ENCODE results near the gene XPNPEP1. TPM values are rescaled to one million over a fixed set of nuclear protein-coding genes. Genes with fewer than 3 reads are reported as not detected.

Gene XPNPEP1
- total RNA-seq, 1 donor from 2014 or later = 80.6 TPM

DNA sequence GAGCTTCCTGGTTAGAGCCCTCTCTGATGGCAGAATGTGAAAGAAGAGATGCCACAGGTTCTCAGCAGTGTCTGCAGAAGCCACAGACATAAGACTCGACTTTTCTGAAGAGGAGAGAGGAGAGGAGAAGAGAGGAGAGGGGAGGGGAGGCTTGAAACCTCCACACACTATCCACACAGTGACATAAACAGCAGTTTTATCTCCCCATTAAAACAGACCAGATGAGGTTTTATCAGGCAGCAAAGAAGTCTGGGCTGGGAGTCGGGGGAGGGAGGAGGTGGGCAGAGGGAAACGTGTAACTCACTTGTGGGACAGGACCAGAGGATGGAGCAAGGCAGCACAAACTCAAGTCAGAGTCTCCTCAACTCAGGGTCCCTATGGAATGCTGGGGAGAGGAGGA, 76.5 kb downstream of the XPNPEP1 start:
- DNase-seq (ENCODE audit: low spot score) = no peak
- Mint-ChIP-seq H3K36me3 (ENCODE audit: low read depth) (no peaks in the 10 kb centered on the region), H3K27ac (ENCODE audit: unreplicated experiment) (no peak overlapping the region), H3K4me1 (ENCODE audit: low read depth) (peaks cover 5% of the 10 kb centered on the region), H3K9me3 (ENCODE audit: low read depth) (no peaks in the 10 kb centered on the region), H3K4me3 (ENCODE audit: unreplicated experiment) (no peak overlapping the region), H3K27me3 (ENCODE audit: low read depth) (peaks cover 23% of the 10 kb centered on the region)
- TF ChIP-seq, protein P1, sequence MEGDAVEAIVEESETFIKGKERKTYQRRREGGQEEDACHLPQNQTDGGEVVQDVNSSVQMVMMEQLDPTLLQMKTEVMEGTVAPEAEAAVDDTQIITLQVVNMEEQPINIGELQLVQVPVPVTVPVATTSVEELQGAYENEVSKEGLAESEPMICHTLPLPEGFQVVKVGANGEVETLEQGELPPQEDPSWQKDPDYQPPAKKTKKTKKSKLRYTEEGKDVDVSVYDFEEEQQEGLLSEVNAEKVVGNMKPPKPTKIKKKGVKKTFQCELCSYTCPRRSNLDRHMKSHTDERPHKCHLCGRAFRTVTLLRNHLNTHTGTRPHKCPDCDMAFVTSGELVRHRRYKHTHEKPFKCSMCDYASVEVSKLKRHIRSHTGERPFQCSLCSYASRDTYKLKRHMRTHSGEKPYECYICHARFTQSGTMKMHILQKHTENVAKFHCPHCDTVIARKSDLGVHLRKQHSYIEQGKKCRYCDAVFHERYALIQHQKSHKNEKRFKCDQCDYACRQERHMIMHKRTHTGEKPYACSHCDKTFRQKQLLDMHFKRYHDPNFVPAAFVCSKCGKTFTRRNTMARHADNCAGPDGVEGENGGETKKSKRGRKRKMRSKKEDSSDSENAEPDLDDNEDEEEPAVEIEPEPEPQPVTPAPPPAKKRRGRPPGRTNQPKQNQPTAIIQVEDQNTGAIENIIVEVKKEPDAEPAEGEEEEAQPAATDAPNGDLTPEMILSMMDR (IDR thresholded peaks at IDR 0.05) = no peak

DNA sequence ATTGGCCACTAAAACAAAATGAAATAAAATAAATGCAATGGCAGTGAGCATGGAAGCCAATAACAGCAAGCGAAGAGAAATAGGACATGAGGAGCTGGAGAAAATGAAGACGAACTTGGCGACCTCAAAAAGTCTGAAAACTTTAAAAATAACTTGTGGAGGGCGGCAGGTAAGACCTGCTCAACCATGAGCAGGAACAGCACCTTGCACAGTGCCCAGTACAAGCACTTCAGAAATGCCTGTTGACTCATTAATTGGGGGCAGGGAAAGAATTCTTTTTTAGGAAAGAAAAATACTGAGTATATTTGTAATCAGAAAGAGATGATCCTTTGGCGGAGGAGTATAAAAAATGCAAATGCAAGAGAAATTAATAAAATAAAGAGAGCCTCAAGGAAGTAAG, 78.0 kb downstream of the XPNPEP1 start:
- Mint-ChIP-seq H3K4me3 (ENCODE audit: unreplicated experiment) (no peak overlapping the region), H3K36me3 (ENCODE audit: low read depth) (no peaks in the 10 kb centered on the region), H3K4me1 (ENCODE audit: low read depth) (peaks cover 5% of the 10 kb centered on the region), H3K27me3 (ENCODE audit: low read depth) (peaks cover 20% of the 10 kb centered on the region), H3K27ac (ENCODE audit: unreplicated experiment) (no peak overlapping the region), H3K9me3 (ENCODE audit: low read depth) (no peaks in the 10 kb centered on the region)
- TF ChIP-seq, protein P1 (IDR thresholded peaks at IDR 0.05) = no peak
- no peak for DNase-seq (ENCODE audit: low spot score)

DNA sequence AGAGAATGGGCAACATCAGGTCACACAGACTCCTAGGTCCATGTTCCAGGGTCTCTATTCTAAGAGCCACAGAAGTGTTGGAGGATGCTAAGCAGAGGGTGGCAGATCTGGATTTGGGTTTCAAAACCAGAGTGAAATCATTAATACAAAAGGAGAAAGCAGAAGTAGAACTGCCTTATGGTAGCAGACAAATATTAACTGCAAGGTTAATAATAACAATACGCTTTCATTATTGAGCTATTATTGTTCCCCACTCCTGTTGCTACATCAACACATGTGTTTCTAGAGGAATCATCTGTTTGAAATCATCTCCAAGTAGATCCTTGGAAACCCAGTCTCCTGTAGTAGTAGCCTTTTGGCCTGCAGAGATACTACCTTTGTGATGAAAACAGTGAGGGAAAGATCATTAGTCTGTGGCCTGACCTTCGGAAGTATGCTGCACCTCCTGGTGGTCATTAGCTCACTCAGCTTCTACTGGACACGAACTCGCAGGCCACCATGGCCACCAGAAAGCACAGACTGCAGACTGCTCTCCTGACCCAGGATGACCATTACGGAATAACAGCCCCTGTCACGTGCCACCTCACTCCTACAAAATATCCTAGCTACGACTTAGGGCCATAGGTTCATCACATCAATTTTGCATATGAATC, 84.6 kb downstream of the XPNPEP1 start:
- no peaks in the 10 kb centered on the region for H3K36me3 Mint-ChIP-seq (ENCODE audit: low read depth)
- H3K4me1 Mint-ChIP-seq (ENCODE audit: low read depth) = no peaks in the 10 kb centered on the region
- no peak for DNase-seq (ENCODE audit: low spot score)
- H3K27me3 Mint-ChIP-seq (ENCODE audit: low read depth) = peaks cover 22% of the 10 kb centered on the region
- H3K27ac Mint-ChIP-seq (ENCODE audit: unreplicated experiment) = no peak overlapping the region
- TF ChIP-seq, protein P1 (IDR thresholded peaks at IDR 0.05) = peak; percentile 9
- H3K9me3 Mint-ChIP-seq (ENCODE audit: low read depth) = no peaks in the 10 kb centered on the region
- no peak overlapping the region for H3K4me3 Mint-ChIP-seq (ENCODE audit: unreplicated experiment)

DNA sequence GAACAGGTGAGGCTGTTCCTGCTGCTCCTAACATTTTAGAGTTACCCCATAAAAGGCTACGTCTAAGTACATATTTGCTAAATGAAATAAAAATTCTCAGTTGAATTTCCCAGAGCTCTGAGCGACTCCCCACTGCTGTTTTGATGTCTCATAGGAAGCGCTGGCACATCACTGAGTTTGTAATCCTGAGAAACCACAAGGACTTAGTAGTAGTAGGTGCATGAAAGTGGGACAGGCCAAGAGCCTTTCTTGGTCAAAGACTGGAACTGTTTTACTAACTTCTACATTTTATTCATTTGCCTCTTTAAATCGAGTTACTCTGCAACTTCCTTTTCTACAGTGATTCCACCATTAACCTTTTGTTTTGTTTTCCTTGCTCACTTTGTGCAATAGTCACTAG, 85.9 kb downstream of the XPNPEP1 start:
- Mint-ChIP-seq H3K4me1 (ENCODE audit: low read depth) (no peaks in the 10 kb centered on the region), H3K4me3 (ENCODE audit: unreplicated experiment) (no peak overlapping the region), H3K27ac (ENCODE audit: unreplicated experiment) (no peak overlapping the region), H3K27me3 (ENCODE audit: low read depth) (peaks cover 19% of the 10 kb centered on the region), H3K9me3 (ENCODE audit: low read depth) (no peaks in the 10 kb centered on the region), H3K36me3 (ENCODE audit: low read depth) (no peaks in the 10 kb centered on the region)
- DNase-seq (ENCODE audit: low spot score) = no peak
- TF ChIP-seq, protein P1 (IDR thresholded peaks at IDR 0.05) = no peak

DNA sequence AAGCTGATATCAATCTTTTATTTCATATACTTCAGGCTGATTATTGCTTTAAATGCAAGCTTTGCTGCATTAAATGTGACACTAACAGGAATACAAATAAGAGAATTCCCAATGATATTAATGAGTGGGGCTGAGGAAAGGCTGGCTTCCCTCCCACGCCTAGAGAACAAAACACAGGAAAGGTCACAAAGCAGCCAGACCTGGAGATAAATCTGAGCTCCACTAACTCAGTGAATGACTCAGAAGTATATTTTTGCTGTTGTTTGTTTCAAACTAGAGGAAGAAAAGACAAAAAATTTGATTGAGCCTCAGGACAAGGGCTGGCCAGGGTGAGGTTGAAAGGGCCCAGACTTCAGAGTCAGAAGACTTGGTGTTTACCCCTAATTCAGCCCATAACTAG, 88.1 kb downstream of the XPNPEP1 start:
- Mint-ChIP-seq H3K4me1 (ENCODE audit: low read depth) (no peaks in the 10 kb centered on the region), H3K27me3 (ENCODE audit: low read depth) (peaks cover 19% of the 10 kb centered on the region), H3K27ac (ENCODE audit: unreplicated experiment) (no peak overlapping the region), H3K4me3 (ENCODE audit: unreplicated experiment) (no peak overlapping the region), H3K36me3 (ENCODE audit: low read depth) (no peaks in the 10 kb centered on the region), H3K9me3 (ENCODE audit: low read depth) (no peaks in the 10 kb centered on the region)
- no peak for DNase-seq (ENCODE audit: low spot score)
- TF ChIP-seq, protein P1 (IDR thresholded peaks at IDR 0.05) = no peak
